ENCODE measurements around the gene LIMK1. TPM values are rescaled to one million over a fixed set of nuclear protein-coding genes. Genes with fewer than 3 reads are reported as not detected.

LIMK1 gene
- total and polyA plus RNA-seq, 2 of the 13 experiments (the other 11 are each of a cell fraction or from before 2014, with no cell fraction given): 8.9 to 18.8 TPM

- TF ChIP-seq ZNF407 (CRISPR knock-in tag; IDR thresholded peaks at IDR 0.05; ENCODE audit: not compliant biosample characterization) (no peak), PBX2 (CRISPR knock-in tag; IDR thresholded peaks at IDR 0.05) (no peak), TFDP1 (CRISPR knock-in tag; IDR thresholded peaks at IDR 0.05; ENCODE audit: borderline replicate concordance) (no peak), NR2F1 (CRISPR knock-in tag; IDR thresholded peaks at IDR 0.05) (no peak), EZH2 (conservative IDR thresholded peaks at IDR 0.05; ENCODE audit: low read depth, low read length) (no peak), NCOR1 (IDR thresholded peaks at IDR 0.05; ENCODE audit: borderline replicate concordance, low read length) (no peak), SKI (IDR thresholded peaks at IDR 0.05; ENCODE audit: partially characterized antibody) (no peak), ZNF235 (CRISPR knock-in tag; IDR thresholded peaks at IDR 0.05; ENCODE audit: borderline replicate concordance) (no peak), PAWR (CRISPR knock-in tag; IDR thresholded peaks at IDR 0.05; ENCODE audit: borderline replicate concordance) (no peak), ZNF660 (CRISPR knock-in tag; IDR thresholded peaks at IDR 0.05; ENCODE audit: borderline replicate concordance, low read depth) (no peak), NFE2L2 (IDR thresholded peaks at IDR 0.05; ENCODE audit: low read length) (no peak), GTF3A (CRISPR knock-in tag; conservative IDR thresholded peaks at IDR 0.05) (no peak)
These were observed 8.8 kb downstream of the LIMK1 start (continued) for GRCh38 chr7:74092321-74092963.

Data from HepG2 (cell line).